Heart left ventricle (tissue), 13 donors: ENCODE results near the gene KY.

Experiments
- CTCF ChIP-seq, 12 donors: fragments of 200-600 bp; sonication (generic) in 4 of 12; IDR thresholded peaks; one replicate each; pipeline versions ENCODE4 v1.5.0 to v1.8.0; 2018 to 2022; ENCODE audit warnings: antibody characterized with exemption in 12 of 12, mild to moderate bottlenecking in 5 of 12
- POLR2A ChIP-seq, 2 donors: fragments of 450-650 bp; IDR thresholded peaks; one replicate each; pipeline ENCODE4 v1.6.1; 2017; ENCODE audit warnings: antibody characterized with exemption in 2 of 2, mild to moderate bottlenecking in 2 of 2, moderate library complexity in 2 of 2
- donor health status: ischemic (EF 13 %, LVEDD 7.1; RV severe dilation, severe dysfunction).
- donor health status: DM: no; HTN: yes; CAD: no.
- donor health status: DM: no; HTN: no; CAD: no.
- donor health status: ischemic (EF 25% LVEDD 6.9; RV normal size, moderate dysfunction).
- donor health status: ischemic (EF 25% LVEDD 5.7; RV mildly dilated, moderate dysfunction).
- donor health status: ischemic (EF 35%, LVEDD 5.7; RV mildly dilated, moderate dysfunction).
- donor health status: nonischemic (EF 11% LVEDD 7.7; RV severe dilation, severe dysfunction).
- donor health status: DM: yes; HTN: yes; CAD: no.
- donor health status: PGD.
- donor health status: ischemic (EF 29% LVEDD 5.4; RV normal size, mild dysfunction).
- donor health status: nonischemic (EF 23%, LVEDD 6.1; RV moderate dilation, normal function).

GRCh38 chr3:134568790-134569189 is 82.0 kb downstream of the KY start:
- no peak for TF ChIP-seq CTCF (IDR thresholded peaks at IDR 0.05)
- TF ChIP-seq POLR2A (IDR thresholded peaks at IDR 0.05) = no peak
